Smooth muscle cell (in vitro differentiated cells): ENCODE data around the gene NT5DC3. TPM values are rescaled to one million over a fixed set of nuclear protein-coding genes. Genes with fewer than 3 reads are reported as not detected.

Experiments used
- DNase-seq: peaks from one replicate; lab custom pipeline; 2025; ENCODE audit not compliant: unreplicated experiment; lab: John Stamatoyannopoulos, UW
- H2AFZ ChIP-seq: fragments of 200-600 bp; sonication (generic); 2 replicates; pipeline ENCODE4 v1.6.0; 2016; ENCODE audit warnings: antibody characterized with exemption, low read depth, mild to moderate bottlenecking
- H3F3A ChIP-seq: fragments of 200-600 bp; sonication (generic); 2 replicates; pipeline ENCODE4 v1.6.0; 2017; ENCODE audit warnings: antibody characterized with exemption, low read depth
- H3K27ac ChIP-seq: fragments of 200-600 bp; sonication (generic); 2 replicates; pipeline ENCODE4 v1.5.1; 2016; ENCODE audit warnings: low read depth, mild to moderate bottlenecking
- H3K27me3 ChIP-seq: fragments of 200-600 bp; sonication (generic); 2 replicates; pipeline ENCODE4 v1.6.1; 2016; ENCODE audit warnings: low read depth, mild to moderate bottlenecking
- H3K36me3 ChIP-seq: fragments of 200-600 bp; sonication (generic); 2 replicates; pipeline ENCODE4 v1.5.1; 2016; ENCODE audit warnings: low read depth
- H3K4me1 ChIP-seq: fragments of 200-600 bp; sonication (generic); 2 replicates; pipeline ENCODE4 v1.5.1; 2016; ENCODE audit warnings: low read depth
- H3K4me2 ChIP-seq: fragments of 200-600 bp; sonication (generic); 2 replicates; pipeline ENCODE4 v1.6.0; 2016; ENCODE audit warnings: mild to moderate bottlenecking
- H3K4me3 ChIP-seq: fragments of 200-600 bp; sonication (generic); 2 replicates; pipeline ENCODE4 v1.5.1; 2016; ENCODE audit warnings: mild to moderate bottlenecking
- H3K79me2 ChIP-seq: fragments of 200-600 bp; sonication (generic); 2 replicates; pipeline ENCODE4 v1.6.0; 2016; ENCODE audit warnings: low read depth, mild to moderate bottlenecking
- H3K9ac ChIP-seq: fragments of 200-600 bp; sonication (generic); 2 replicates; pipeline ENCODE4 v1.6.0; 2016; ENCODE audit warnings: low read depth
- H3K9me3 ChIP-seq: fragments of 200-600 bp; sonication (generic); replicated peaks from 2 replicates; pipeline ENCODE4 v1.5.1; 2016; ENCODE audit warnings: low read depth
- H4K20me1 ChIP-seq: fragments of 200-600 bp; sonication (generic); 2 replicates; pipeline ENCODE4 v1.6.0; 2016; ENCODE audit warnings: low read depth
- WGBS: methylation state at CpG from one replicate; pipeline ENCODE4 v1.1.7; 2016; ENCODE audit warnings: low lambda C conversion rate; 5-methylcytosine and 5-hydroxymethylcytosine counted together
- polyA plus RNA-seq: library from polyadenylated mRNA; unstranded; fragments of >200 nt; fragmentation: Nextera tagmentation; extraction: Ambion mirVana; gene quantifications from 2 replicates; pipeline ENCODE4 v1.2.1, GENCODE V29; 2016
- total RNA-seq: library from RNA; depleted of rRNA; stranded (reverse); fragments of >200 nt; gene quantifications from 2 replicates; pipeline ENCODE4 v1.2.3, GENCODE V29; 2014
- TF ChIP-seq, protein P1 (sequence below): fragments of 200-600 bp; sonication (generic); IDR thresholded peaks from 2 replicates; pipeline ENCODE4 v1.5.1; 2017; ENCODE audit warnings: borderline replicate concordance, mild to moderate bottlenecking, antibody characterized with exemption; ENCODE audit not compliant: insufficient read depth, poor library complexity, severe bottlenecking

Gene NT5DC3
- total and polyA plus RNA-seq, 2 experiments from 2014 or later = 0.57 to 1.4 TPM

DNA sequence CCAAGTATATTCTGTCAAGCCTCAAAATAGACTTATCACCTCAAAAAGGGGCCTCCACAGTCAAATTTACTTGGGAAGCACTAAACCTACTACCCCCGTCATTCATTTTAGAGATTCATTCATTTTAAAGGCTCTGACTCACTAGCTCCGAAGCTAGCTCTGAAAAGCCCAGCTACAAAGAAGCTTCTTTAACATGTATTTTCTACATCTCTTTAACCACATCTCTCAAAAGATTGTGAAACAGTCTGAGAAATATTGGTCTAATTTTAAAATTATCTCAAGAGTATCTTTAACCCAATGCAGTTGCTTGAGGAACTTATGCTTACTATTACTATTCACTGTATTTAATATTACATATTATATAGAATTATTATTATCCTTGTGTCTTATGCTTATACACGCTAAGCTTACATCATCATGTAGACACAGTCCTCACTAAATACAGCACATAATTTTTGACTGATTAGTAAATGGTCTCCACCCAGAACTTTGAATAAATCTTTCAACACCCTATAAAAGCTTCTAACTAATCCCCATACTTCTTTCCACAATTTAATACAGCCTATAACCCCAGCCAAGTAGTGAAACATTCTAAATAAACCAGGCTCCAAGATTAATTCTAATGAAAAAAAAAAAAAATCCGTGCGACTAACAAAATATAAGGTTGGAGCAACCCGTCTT is 7.8 kb downstream of the NT5DC3 start:
- H3K9me3 ChIP-seq = no peaks in the 10 kb centered on the region
- peaks cover 14% of the 10 kb centered on the region for H3K4me1 ChIP-seq
- no peak overlapping the region for H2AFZ ChIP-seq
- TF ChIP-seq, protein P1, sequence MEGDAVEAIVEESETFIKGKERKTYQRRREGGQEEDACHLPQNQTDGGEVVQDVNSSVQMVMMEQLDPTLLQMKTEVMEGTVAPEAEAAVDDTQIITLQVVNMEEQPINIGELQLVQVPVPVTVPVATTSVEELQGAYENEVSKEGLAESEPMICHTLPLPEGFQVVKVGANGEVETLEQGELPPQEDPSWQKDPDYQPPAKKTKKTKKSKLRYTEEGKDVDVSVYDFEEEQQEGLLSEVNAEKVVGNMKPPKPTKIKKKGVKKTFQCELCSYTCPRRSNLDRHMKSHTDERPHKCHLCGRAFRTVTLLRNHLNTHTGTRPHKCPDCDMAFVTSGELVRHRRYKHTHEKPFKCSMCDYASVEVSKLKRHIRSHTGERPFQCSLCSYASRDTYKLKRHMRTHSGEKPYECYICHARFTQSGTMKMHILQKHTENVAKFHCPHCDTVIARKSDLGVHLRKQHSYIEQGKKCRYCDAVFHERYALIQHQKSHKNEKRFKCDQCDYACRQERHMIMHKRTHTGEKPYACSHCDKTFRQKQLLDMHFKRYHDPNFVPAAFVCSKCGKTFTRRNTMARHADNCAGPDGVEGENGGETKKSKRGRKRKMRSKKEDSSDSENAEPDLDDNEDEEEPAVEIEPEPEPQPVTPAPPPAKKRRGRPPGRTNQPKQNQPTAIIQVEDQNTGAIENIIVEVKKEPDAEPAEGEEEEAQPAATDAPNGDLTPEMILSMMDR = no peak
- peak overlapping the region; percentile 40 for H3K27ac ChIP-seq
- WGBS = 22% methylated on average over 6 of the region's 6 CpGs
- H3K79me2 ChIP-seq = peaks cover 20% of the 10 kb centered on the region
- peaks cover 13% of the 10 kb centered on the region for H3F3A ChIP-seq
- no peak overlapping the region for H3K4me3 ChIP-seq
- H3K36me3 ChIP-seq = no peaks in the 10 kb centered on the region
- peaks cover 12% of the 10 kb centered on the region for H4K20me1 ChIP-seq
- DNase-seq = no peak
- H3K4me2 ChIP-seq = peak overlapping the region; percentile 47
- no peaks in the 10 kb centered on the region for H3K27me3 ChIP-seq
- no peak overlapping the region for H3K9ac ChIP-seq

DNA sequence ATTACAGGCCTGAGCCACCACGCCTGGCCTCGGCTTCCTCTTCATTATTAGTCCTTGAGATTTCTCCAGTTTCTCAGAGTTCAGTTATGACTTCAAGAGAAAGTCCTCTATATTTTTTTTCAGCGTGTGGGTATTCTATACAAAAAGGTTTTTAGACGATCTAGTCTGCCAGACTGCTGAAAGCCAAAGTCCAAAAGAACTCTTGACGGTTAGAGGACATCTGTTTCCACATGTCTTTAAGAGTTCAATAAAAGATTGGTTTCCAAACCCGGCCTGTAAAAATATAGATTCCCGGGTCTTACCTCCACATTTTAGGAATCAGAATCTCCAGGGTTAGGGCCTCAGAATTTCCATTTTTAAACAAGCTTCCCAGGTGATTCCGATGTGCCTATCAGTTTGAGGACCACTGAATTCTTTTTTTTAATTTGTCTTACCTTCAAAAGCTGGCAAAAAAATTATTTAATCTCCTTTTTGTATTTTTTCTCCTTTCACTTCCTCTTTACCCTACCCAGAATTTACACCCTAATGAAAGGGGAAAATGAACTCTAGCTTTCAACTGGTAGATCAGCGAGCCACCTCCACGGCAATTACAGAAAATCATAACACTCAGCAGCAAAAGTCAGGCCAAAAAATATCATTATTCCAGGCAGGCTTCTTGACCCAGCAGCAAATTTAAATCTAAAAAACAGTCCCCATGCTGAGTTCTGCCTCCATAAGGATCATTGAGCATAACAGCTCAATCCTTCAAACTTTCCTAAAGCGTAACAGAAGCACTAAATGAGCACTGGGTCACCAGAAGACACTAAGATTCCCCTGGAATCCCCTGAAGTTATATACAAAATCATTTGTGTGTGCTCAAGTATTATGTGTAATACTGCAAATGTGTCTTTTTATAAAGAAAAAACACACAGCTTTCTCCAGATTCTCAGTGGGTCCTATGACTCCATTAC is 8.7 kb downstream of the NT5DC3 start:
- H3K9me3 ChIP-seq = no peaks in the 10 kb centered on the region
- H3F3A ChIP-seq = peaks cover 13% of the 10 kb centered on the region
- H3K4me3 ChIP-seq = no peak overlapping the region
- H3K4me1 ChIP-seq = peaks cover 14% of the 10 kb centered on the region
- H2AFZ ChIP-seq = no peak overlapping the region
- peaks cover 12% of the 10 kb centered on the region for H4K20me1 ChIP-seq
- peaks cover 22% of the 10 kb centered on the region for H3K79me2 ChIP-seq
- no peaks in the 10 kb centered on the region for H3K36me3 ChIP-seq
- DNase-seq = no peak
- peak overlapping the region; percentile 40 for H3K27ac ChIP-seq
- H3K27me3 ChIP-seq = no peaks in the 10 kb centered on the region
- WGBS = 71% methylated on average over 11 of the region's 11 CpGs
- H3K9ac ChIP-seq = no peak overlapping the region
- peak overlapping the region; percentile 47 for H3K4me2 ChIP-seq
- TF ChIP-seq, protein P1 = no peak

DNA sequence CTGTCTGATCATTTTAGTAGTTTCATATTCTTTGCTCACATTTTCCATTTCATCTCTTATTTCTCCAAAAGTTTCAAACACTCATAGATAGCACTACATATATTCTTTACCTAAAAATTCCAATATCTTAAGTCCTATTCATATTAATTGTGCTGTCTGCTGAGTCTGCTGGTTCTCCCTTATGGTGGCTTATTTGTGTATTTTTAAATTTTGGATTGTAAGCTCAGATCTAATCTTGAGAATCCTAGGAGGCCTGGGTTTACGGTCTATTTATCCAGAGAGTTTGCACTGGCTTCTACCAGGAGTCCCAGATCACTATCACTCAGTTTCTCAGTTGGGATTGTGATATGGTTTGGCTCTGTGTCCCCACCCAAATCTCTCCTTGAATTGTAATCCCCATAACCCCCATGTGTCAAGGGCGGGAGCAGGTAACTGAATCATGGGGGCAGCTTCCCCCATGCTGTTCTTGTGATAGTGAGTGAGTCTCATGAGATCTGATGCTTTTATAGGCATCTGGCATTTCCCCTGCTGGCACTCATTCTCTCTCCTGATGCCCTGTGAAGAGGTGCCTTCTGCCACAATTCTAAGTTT is 10.2 kb downstream of the NT5DC3 start:
- no peak overlapping the region for H3K4me2 ChIP-seq
- no peak overlapping the region for H2AFZ ChIP-seq
- H3K27me3 ChIP-seq = no peaks in the 10 kb centered on the region
- no peak overlapping the region for H3K27ac ChIP-seq
- no peak for DNase-seq
- H3K4me3 ChIP-seq = no peak overlapping the region
- WGBS = 100% methylated on average over 2 of the region's 2 CpGs
- peaks cover 14% of the 10 kb centered on the region for H3K4me1 ChIP-seq
- peaks cover 13% of the 10 kb centered on the region for H3F3A ChIP-seq
- peaks cover 24% of the 10 kb centered on the region for H3K79me2 ChIP-seq
- no peaks in the 10 kb centered on the region for H3K9me3 ChIP-seq
- TF ChIP-seq, protein P1 = no peak
- no peak overlapping the region for H3K9ac ChIP-seq
- H3K36me3 ChIP-seq = no peaks in the 10 kb centered on the region
- H4K20me1 ChIP-seq = peaks cover 12% of the 10 kb centered on the region
